WI38 (cell line): Measurements from ENCODE around the gene AP1S1.
"Not testable (repeated sequence)": the region's sequence is repeated elsewhere in the genome, so short reads cannot be mapped to it uniquely, and the experiment has no call there.

Source experiments
- H3K4me3 ChIP-seq: 2 replicates; pipeline ENCODE4 v1.5.1; 2011; ENCODE audit warnings: low read depth, mild to moderate bottlenecking, control low read depth, low read length
- TF ChIP-seq, protein P1 (sequence below): IDR thresholded peaks from 2 replicates; pipeline ENCODE4 v1.5.1; 2012; ENCODE audit warnings: low read depth, mild to moderate bottlenecking, control low read depth, low read length

Gene AP1S1

DNA sequence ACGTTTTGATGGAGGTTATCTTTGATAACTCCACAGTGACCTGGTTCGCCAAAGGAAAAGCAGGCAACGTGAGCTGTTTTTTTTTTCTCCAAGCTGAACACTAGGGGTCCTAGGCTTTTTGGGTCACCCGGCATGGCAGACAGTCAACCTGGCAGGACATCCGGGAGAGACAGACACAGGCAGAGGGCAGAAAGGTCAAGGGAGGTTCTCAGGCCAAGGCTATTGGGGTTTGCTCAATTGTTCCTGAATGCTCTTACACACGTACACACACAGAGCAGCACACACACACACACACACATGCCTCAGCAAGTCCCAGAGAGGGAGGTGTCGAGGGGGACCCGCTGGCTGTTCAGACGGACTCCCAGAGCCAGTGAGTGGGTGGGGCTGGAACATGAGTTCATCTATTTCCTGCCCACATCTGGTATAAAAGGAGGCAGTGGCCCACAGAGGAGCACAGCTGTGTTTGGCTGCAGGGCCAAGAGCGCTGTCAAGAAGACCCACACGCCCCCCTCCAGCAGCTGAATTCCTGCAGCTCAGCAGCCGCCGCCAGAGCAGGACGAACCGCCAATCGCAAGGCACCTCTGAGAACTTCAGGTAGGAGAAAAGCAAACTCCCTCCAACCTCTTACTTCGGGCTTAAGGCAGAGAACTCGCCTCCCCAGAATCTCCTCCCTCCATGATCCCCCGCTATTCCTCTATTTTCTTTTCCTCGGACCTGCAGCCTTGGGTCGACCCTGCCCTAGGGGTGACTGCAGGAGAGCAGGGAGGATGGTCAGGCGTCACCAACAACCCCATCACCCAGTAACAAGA, 27.4 kb upstream of the AP1S1 start, which contains the start of gene SERPINE1:
SERPINE1 (plus strand) TSS at position 454 of the 809 bp plus-strand sequence. CDS start 1,290 bp downstream, outside the sequence.
- TF ChIP-seq, protein P1, sequence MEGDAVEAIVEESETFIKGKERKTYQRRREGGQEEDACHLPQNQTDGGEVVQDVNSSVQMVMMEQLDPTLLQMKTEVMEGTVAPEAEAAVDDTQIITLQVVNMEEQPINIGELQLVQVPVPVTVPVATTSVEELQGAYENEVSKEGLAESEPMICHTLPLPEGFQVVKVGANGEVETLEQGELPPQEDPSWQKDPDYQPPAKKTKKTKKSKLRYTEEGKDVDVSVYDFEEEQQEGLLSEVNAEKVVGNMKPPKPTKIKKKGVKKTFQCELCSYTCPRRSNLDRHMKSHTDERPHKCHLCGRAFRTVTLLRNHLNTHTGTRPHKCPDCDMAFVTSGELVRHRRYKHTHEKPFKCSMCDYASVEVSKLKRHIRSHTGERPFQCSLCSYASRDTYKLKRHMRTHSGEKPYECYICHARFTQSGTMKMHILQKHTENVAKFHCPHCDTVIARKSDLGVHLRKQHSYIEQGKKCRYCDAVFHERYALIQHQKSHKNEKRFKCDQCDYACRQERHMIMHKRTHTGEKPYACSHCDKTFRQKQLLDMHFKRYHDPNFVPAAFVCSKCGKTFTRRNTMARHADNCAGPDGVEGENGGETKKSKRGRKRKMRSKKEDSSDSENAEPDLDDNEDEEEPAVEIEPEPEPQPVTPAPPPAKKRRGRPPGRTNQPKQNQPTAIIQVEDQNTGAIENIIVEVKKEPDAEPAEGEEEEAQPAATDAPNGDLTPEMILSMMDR: peak; percentile 24; the same call in 1 of the 2 replicates
- peak within 1 kb of the TSS; percentile 95 for H3K4me3 ChIP-seq

DNA sequence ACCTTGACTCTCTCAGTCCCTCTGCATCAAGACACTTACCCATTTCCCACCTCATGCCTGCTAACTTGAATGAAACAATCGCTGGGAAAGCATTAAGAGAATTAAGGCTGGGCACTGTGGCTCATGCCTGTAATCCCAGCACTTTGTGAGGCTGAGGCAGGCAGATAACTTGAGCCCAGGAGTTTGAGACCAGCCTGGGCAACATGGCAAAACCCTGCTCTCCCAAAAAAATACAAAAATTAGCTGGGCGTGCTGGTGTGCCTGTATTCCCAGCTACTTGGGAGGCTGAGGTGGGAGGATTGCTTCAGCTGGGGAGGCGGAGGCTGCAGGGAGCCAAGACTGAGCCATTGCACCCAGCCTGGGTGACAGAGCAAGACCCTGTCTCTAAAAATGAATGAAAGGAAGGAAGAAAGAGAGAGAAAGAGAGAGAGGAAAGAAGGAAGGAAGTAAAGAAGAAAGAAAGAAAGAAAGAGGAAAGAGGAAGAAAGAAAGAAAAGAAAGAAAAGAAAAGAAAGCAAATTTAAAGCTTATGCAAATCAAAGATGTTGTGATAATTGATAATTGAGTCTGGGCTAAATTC, 26.7 kb upstream of the AP1S1 start:
- H3K4me3 ChIP-seq: peak overlapping the region; percentile 95
- TF ChIP-seq, protein P1: no peak

DNA sequence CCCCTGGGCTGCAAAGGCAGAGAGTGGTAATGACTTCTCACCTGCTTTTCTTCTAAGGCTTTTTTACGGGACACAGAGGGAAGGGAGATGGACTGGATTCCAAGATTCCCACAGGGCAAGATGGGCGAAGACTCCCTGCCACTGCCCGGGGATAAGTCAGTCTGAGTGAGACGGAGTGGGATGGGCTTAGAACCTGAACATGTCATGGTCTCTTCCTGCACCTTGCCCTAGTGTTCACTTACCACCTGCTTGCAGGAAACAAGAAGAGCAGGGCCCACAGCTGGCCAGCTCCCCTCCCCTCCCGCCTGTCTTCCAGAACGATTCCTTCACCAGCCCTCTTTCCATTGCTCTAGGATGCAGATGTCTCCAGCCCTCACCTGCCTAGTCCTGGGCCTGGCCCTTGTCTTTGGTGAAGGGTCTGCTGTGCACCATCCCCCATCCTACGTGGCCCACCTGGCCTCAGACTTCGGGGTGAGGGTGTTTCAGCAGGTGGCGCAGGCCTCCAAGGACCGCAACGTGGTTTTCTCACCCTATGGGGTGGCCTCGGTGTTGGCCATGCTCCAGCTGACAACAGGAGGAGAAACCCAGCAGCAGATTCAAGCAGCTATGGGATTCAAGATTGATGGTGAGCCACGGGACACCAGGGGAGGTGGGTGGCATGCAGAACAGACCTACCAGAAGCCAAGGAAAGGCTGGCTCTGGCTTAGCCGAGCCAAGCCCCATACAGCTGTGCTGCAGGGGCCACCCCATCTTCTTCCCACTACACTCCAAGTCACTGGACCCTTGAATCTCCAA, 26.0 kb upstream of the AP1S1 start:
- TF ChIP-seq, protein P1: no peak
- peak overlapping the region; percentile 95 for H3K4me3 ChIP-seq

DNA sequence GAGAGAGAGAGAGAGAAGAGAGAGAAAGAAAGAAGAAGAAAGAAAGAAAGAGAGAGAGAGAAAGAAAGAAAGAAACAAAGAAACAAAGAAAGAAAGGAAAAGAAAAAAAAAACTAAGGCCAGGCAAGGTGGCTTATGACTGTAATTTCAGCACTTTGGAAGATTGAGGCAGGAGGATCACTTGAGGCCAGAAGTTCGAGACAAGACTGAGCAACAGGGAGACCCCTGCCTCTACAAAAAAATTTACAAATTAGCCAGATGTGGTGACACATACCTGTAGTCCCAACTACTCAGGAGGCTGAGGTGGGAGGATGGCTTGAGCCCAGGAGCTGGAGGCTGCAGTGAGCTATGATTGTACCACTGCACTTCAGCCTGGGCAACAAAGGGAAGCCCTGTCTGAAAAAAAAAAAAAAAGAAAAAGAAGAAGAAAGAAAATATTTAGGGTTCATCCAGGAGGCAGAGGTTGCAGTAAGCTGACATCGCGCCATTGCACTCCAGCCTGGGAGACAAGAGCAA, 24.6 kb upstream of the AP1S1 start:
- TF ChIP-seq, protein P1: no peak

DNA sequence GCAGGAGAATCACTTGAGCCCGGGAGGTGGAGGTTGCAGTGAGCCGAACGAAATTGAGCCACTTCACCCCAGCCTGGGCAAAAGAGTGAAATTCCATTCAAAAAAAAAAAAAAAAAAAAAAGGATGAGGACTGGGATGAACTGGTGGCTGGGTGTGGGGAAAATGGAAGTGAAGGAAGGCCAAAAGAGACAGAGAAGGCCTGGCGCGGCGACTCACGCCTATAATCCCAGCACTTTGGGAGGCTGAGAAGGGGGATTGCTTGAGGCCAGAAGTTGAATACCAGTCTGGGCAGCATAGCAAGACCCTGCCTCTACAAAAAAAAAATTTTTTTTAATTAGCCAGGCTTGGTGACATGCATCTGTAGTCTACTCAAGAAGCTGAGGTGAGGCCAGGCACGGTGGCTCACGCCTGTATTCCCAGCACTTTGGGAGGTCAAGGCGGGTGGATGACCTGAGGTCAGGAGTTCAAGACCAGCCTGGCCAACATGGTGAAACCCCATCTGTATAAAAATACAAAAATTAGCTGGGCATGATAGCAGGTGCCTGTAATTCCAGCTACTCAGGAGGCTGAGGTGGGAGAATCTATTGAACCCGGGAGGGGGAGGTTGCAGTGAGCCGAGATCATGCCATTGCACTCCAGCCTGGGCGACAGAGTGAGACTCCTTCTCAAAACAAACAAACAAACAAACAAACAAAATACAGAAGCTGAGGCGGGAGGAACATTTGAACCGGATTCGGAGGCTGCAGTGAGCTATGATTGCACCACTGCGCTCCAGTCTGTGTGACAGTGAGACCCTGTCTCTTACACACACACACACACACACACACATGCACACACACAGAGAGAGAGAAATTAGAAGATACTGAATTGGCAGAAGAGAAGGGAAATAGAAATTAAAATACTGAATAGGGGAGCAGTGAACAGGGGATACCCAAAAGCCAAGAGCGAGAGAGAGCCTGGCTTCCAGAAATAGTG, 21.4 kb upstream of the AP1S1 start:
- not testable (repeated sequence) for H3K4me3 ChIP-seq

More for the DNA sequence above, 24.6 kb upstream of the AP1S1 start:
- H3K4me3 ChIP-seq: no peak overlapping the region

DNA sequence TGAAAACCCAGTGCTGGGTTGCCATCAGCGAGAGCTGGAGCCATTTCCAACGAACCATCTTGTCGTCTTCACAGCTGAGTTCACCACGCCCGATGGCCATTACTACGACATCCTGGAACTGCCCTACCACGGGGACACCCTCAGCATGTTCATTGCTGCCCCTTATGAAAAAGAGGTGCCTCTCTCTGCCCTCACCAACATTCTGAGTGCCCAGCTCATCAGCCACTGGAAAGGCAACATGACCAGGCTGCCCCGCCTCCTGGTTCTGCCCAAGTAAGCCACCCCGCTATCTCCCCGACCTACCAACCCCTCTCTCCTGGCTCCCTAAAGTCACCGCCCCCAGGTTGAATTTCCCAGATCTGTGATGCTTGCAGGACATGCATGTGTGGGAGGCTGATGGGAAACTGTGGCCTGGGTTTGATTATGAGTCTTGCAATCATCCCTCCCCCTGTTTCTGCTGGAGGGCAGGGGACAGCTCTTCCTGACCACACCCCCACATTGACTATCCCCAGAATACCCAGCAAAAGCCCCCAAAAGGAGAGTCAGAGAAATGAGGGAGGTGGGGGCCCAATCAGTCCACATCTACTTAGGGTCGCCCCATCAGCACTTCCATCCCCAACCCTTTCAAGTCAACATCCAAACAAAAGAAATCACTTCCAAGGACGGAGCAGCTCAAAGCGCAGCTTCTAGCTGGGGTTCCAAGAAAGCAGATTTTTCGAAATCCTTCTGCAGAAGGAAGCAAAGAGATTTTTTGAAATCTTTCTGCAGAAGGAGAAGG, 20.5 kb upstream of the AP1S1 start:
- H3K4me3 ChIP-seq: no peak overlapping the region
- TF ChIP-seq, protein P1: no peak
